Activated CD8-positive, alpha-beta T cell treated with anti-CD3 and anti-CD28 coated beads, Interleukin-2, amount 10 ng/mL, durations not matched to agents 7 days and 5 days (primary cell): ENCODE measurements around the gene DHRS9. TPM values are rescaled to one million over a fixed set of nuclear protein-coding genes. Genes with fewer than 3 reads are reported as not detected.

Experiments
- ATAC-seq: fragments of 150-1000 bp; cut with Tn5 transposase; one replicate; pipeline ENCODE4 v1.10.0; 2021; ENCODE audit warnings: moderate library complexity
- CTCF ChIA-PET: fragments of 350-600 bp; sonication (Branson Sonifier 250); formaldehyde crosslinking; loops from one replicate; lab custom pipeline; 2021; ENCODE audit warnings: antibody characterized with exemption; lab: Charles Lee
- POLR2A ChIA-PET: fragments of 350-600 bp; sonication (Branson Sonifier 250); formaldehyde crosslinking; loops from one replicate; lab custom pipeline; 2021; ENCODE audit warnings: antibody characterized with exemption; lab: Charles Lee
- DNase-seq: peaks from one replicate; pipeline ENCODE4 v3.0.0-alpha.2; 2020
- H3K27ac Mint-ChIP-seq: one replicate; pipeline ENCODE4 v1.8.0; 2021; ENCODE audit warnings: mild to moderate bottlenecking, mixed read lengths
- H3K27me3 Mint-ChIP-seq: one replicate; pipeline ENCODE4 v1.8.0; 2021; ENCODE audit warnings: low read depth, mixed read lengths
- H3K36me3 Mint-ChIP-seq: one replicate; pipeline ENCODE4 v1.8.0; 2021; ENCODE audit warnings: low read depth, mixed read lengths
- H3K4me1 Mint-ChIP-seq: one replicate; pipeline ENCODE4 v1.8.0; 2021; ENCODE audit warnings: low read depth, mixed read lengths
- H3K4me3 Mint-ChIP-seq: one replicate; pipeline ENCODE4 v1.8.0; 2021; ENCODE audit warnings: mild to moderate bottlenecking, mixed read lengths
- H3K9me3 Mint-ChIP-seq: one replicate; pipeline ENCODE4 v1.8.0; 2022; ENCODE audit warnings: mixed read lengths; ENCODE audit not compliant: insufficient read depth
- total RNA-seq, 2 experiments: library from RNA; stranded (reverse); gene quantifications; one replicate each; pipeline ENCODE4 v1.2.3, GENCODE V29; 2021

The DHRS9 gene
- not detected for total RNA-seq

DNA sequence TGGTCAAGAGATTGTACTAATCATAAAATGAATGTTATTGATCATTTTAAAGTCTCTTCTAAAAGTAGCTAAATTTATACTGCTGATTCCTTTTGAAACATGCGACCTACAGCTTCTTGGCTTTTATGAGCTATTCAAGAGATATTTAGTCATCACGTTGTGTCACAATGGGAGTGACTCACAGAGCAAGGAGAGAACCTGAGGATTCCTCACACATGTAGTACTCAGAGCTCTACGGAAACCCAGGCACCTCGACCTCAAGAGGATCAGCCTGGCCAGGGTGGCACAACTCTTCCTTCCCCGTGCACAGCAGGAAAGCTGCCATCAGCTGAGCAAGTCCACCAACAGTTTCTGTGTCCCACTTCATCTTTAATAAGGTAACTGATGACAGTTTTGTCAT is at the start of gene DHRS9:
DHRS9 (plus strand) TSS at position 223 of the 400 bp plus-strand sequence. CDS start 12,019 bp downstream, outside the sequence.
- CTCF ChIA-PET: interaction anchor here (1.0 kb wide), 2 partner anchors 40 to 41 kb away, joined by 3 to 6 read pairs; no protein-coding TSS in a partner anchor
- ATAC-seq (no peak), DNase-seq (no peak)
- Mint-ChIP-seq H3K9me3 (no peaks in the 10 kb centered on the region), H3K27me3 (peaks cover 1% of the 10 kb centered on the region), H3K36me3 (no peaks in the 10 kb centered on the region), H3K27ac (no peak within 1 kb of the TSS), H3K4me3 (no peak within 1 kb of the TSS), H3K4me1 (peaks cover 8% of the 10 kb centered on the region)
- POLR2A ChIA-PET: no interaction called here

DNA sequence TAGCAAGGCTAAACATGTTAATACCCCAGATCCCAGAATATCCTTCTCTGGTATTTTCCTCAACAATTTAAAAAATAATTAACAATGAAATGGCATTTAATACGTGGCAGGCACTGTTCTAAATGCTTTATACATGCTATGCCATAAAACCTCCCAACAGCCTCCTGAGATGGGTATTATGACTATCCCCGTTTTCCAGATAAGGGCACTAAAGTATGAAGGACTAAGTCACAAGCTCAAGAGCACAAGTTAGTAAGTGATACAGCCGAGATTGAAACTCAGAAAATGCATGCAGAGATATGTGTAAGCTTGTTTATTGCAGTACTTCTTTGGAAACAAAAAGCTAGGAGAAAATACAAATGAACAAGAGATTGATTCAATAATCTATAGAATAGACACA is 46.2 kb upstream of the DHRS9 start:
- DNase-seq (no peak), ATAC-seq (no peak)
- H3K27ac Mint-ChIP-seq: no peak overlapping the region
- peaks cover 4% of the 10 kb centered on the region for H3K27me3 Mint-ChIP-seq
- no peaks in the 10 kb centered on the region for H3K9me3 Mint-ChIP-seq
- peaks cover 10% of the 10 kb centered on the region for H3K4me1 Mint-ChIP-seq
- ChIA-PET CTCF (interaction anchor here (1.0 kb wide), 1 partner anchor 62 kb away, joined by 3 read pairs; no protein-coding TSS in a partner anchor), POLR2A (no interaction called here)
- H3K36me3 Mint-ChIP-seq: no peaks in the 10 kb centered on the region
- no peak overlapping the region for H3K4me3 Mint-ChIP-seq

DNA sequence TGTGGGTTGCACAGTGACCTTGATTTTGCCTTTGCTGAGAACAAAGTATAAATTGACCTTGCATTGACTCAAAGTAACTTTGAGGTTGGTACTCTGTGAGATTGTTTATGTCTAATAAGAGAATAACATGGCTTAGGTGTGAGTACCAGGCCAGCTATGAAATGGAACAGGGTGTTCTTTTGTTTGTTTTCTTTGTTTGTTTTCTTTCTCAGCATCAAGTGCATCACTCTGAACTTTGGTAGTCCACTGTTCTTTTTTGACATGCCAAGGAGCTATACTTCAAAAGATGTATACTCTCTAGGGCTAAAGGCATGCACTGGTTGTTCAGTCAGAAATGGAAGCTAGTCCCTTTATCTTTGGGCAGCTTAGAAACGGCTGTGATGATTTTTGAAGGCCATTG is 43.3 kb upstream of the DHRS9 start:
- no peaks in the 10 kb centered on the region for H3K36me3 Mint-ChIP-seq
- CTCF ChIA-PET: interaction anchor here (0.6 to 1.1 kb wide), 3 partner anchors 8 to 116 kb away, joined by 4 read pairs; no protein-coding TSS in a partner anchor
- no peak for DNase-seq

DNA sequence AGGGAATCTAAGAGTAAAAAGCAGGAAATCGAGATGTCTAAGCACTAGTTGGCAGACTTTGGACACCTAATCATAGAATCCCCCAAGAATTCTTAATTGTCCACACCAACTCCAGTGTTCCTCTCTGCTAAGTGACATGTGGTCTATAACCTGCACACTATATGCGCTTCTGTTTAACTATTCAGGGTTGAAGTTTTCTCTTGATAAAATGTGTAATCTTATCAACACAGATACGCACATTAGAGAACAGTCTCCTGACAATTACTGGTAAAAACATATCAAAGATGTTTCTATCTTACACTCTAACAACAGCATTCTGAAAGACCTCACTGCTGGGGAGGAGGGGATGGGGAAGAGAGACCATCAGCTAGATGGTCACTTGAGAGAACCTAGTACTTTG is 42.1 kb upstream of the DHRS9 start:
- ATAC-seq (no peak), DNase-seq (no peak)
- Mint-ChIP-seq H3K27ac (no peak overlapping the region), H3K36me3 (no peaks in the 10 kb centered on the region), H3K27me3 (no peaks in the 10 kb centered on the region), H3K9me3 (no peaks in the 10 kb centered on the region), H3K4me1 (peaks cover 10% of the 10 kb centered on the region), H3K4me3 (no peak overlapping the region)
- CTCF ChIA-PET: no interaction called here
- POLR2A ChIA-PET: no interaction called here

More for the DNA sequence above, 43.3 kb upstream of the DHRS9 start:
- POLR2A ChIA-PET: interaction anchor here (0.6 kb wide), 1 partner anchor 598 kb away, joined by 3 read pairs; no protein-coding TSS in a partner anchor
- ATAC-seq: no peak
- H3K4me1 Mint-ChIP-seq: peaks cover 10% of the 10 kb centered on the region
- no peaks in the 10 kb centered on the region for H3K9me3 Mint-ChIP-seq
- no peak overlapping the region for H3K4me3 Mint-ChIP-seq
- no peak overlapping the region for H3K27ac Mint-ChIP-seq
- no peaks in the 10 kb centered on the region for H3K27me3 Mint-ChIP-seq

DNA sequence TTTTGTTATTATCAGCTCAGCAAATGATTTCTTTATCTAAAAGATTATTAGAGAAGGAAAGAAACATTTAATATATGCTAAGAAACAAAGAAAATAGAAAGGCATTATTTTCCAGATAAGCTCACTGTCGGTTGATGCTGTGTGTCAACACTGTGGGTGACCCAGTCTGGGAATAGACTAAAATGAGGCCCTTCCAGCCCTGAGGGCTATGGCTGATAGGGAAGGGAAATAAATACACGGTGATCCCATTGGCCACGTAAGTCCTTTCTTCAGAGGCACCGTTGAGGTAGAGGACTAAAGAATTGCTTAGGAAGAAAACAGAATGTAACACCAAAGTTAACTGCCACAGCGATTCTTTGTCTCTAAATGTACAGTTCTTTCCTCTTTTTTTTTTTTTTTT is 40.0 kb upstream of the DHRS9 start:
- Mint-ChIP-seq H3K4me1 (peaks cover 13% of the 10 kb centered on the region), H3K4me3 (no peak overlapping the region), H3K9me3 (no peaks in the 10 kb centered on the region), H3K36me3 (no peaks in the 10 kb centered on the region), H3K27ac (no peak overlapping the region), H3K27me3 (no peaks in the 10 kb centered on the region)
- ATAC-seq (no peak), DNase-seq (no peak)
- CTCF ChIA-PET: no interaction called here
- POLR2A ChIA-PET: no interaction called here

DNA sequence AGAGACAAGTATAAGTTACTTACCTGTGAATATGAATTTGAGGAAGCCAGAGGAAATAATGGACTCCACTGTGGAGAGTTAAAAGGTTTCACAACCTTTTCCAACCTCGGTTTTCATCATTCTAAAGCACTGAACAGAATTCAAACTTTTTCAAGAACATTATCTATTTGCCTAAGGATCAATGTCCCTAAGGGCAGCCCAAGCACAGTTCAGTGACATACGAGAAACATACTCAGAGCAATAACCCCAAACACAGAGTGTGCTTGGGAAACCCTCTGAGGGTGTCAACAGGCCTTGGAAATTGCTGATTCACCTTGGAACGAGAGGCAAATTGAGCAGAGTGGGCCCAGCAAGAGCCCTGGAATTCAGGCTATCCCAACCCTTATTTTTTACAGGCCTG is 38.2 kb upstream of the DHRS9 start, which contains the start of gene ABCB11:
ABCB11 (minus strand) TSS at position 123 of the 400 bp plus-strand sequence. CDS start 13,199 bp downstream, outside the sequence.
- no peaks in the 10 kb centered on the region for H3K36me3 Mint-ChIP-seq
- H3K27ac Mint-ChIP-seq: no peak within 1 kb of the TSS
- ATAC-seq: no peak
- no peak within 1 kb of the TSS for H3K4me3 Mint-ChIP-seq
- no peak for DNase-seq
- H3K4me1 Mint-ChIP-seq: peaks cover 9% of the 10 kb centered on the region
- CTCF ChIA-PET: no interaction called here
- H3K27me3 Mint-ChIP-seq: no peaks in the 10 kb centered on the region
- H3K9me3 Mint-ChIP-seq: no peaks in the 10 kb centered on the region
- POLR2A ChIA-PET: no interaction called here

DNA sequence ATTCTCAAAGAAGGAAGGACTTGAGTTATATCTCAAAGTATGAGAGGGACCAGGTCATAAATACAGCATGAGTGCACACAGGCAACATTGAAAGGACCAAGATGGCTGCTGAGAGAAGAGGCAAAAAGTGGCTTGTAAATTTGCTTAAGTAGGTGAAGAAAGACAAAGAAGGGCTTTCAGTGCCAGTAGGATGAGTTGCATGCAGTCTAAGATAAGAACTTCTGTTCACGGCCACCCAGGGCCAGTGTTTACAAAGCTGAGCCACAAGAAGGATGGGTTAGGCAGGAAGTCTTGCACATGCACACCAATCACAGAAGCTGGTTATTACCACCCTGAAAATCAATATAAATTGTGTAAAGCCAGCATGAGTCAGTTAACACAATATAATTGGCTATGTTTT is 35.1 kb upstream of the DHRS9 start:
- H3K4me1 Mint-ChIP-seq: peaks cover 12% of the 10 kb centered on the region
- no peaks in the 10 kb centered on the region for H3K9me3 Mint-ChIP-seq
- no peaks in the 10 kb centered on the region for H3K36me3 Mint-ChIP-seq
- CTCF ChIA-PET: interaction anchor here (0.7 to 1.8 kb wide), 6 partner anchors 8 to 98 kb away, joined by 3 to 6 read pairs (median 4); no protein-coding TSS in a partner anchor
- DNase-seq (peak; percentile 23), ATAC-seq (no peak)
- POLR2A ChIA-PET: no interaction called here
- peaks cover 2% of the 10 kb centered on the region for H3K27me3 Mint-ChIP-seq
- H3K4me3 Mint-ChIP-seq: no peak overlapping the region
- H3K27ac Mint-ChIP-seq: no peak overlapping the region

DNA sequence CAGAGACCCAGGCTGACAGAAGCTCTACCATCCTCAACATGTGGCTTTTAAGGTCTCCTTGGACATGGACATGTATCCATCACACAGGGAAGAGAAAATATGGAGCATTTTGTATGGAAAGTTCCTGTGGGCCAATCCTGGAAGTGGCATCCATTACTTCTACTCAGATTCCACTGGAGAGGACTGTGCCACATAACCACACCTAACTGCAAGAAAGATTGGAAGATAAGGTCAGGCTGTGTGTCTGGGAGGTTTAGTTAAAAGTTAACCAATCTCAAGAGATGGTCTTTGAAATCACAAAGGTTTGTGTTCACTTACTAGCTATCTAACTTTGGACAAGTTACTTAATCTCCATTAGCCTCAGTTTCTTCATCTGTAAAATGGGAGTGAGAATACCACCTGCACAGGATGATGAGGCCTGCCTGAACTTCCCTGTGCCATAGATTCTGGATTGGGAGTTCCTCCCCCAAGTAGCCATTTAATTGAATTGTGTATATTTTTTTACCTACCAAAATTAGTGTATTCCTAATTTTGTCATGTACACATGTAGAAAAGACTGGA is 34.3 kb upstream of the DHRS9 start:
- Mint-ChIP-seq H3K4me1 (peaks cover 12% of the 10 kb centered on the region), H3K9me3 (peaks cover 4% of the 10 kb centered on the region), H3K27ac (no peak overlapping the region), H3K36me3 (no peaks in the 10 kb centered on the region), H3K27me3 (peaks cover 2% of the 10 kb centered on the region), H3K4me3 (no peak overlapping the region)
- CTCF ChIA-PET: interaction anchor here (0.9 to 1.8 kb wide), 5 partner anchors 9 to 97 kb away, joined by 3 to 6 read pairs (median 4); no protein-coding TSS in a partner anchor
- ATAC-seq: no peak
- no peak for DNase-seq
- POLR2A ChIA-PET: no interaction called here

DNA sequence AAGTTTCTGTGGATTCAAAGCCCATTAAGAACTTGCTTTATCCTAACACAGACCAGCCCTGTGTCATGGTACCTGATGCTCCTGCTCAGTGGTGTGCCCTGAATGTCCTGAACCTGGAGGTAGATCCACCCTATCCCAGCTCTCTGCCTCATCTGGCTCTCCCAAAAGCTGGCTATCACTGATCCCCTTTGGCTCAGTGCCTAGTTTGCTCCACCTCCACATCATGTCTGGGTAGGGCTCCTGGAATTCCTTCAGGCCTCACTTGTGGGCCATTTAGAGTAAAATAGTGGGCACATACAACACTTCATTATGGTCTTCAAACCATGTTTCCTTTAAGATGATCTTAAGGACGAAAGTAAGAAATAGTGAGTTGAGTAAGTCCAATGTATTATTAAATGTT is 33.5 kb upstream of the DHRS9 start:
- ChIA-PET POLR2A (no interaction called here), CTCF (no interaction called here)
- DNase-seq: no peak
- Mint-ChIP-seq H3K4me1 (peaks cover 12% of the 10 kb centered on the region), H3K4me3 (no peak overlapping the region), H3K9me3 (peaks cover 4% of the 10 kb centered on the region), H3K27ac (no peak overlapping the region), H3K36me3 (no peaks in the 10 kb centered on the region), H3K27me3 (peaks cover 2% of the 10 kb centered on the region)
- ATAC-seq: no peak

DNA sequence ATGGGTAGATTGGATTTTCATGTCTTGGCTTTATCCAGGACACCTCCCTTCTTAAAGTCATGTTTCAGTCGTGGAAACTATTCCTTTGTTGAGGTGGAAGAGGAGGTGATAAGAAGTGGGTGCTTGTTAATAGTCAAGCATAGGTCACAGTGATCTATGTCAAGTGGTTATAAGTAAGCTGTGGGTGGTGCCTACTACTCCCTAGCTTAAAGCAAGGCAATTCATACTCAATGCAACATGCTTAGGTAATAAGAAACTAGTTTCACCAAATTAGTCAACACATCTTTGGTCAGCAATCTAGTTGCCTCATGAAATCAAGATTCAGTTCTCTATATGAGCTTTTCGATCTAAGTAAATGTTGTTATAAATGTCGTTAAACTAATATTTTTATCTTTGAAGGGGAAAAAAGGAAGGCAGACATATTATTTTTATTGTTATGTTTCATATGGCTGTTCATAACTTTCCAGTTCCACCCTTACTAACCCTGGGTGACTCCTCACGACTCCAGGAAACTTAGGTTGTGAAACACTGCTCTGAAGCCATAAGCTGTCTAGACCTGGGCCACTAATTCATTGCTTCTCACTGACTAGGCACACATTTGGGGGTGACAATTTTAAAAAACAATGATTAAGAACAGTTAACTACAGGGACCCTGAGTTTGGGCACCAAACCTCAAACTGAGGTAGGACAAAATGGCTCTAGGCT is 32.5 kb upstream of the DHRS9 start:
- Mint-ChIP-seq H3K9me3 (peaks cover 8% of the 10 kb centered on the region), H3K4me3 (no peak overlapping the region), H3K27ac (no peak overlapping the region), H3K36me3 (no peaks in the 10 kb centered on the region), H3K27me3 (peaks cover 2% of the 10 kb centered on the region), H3K4me1 (peaks cover 16% of the 10 kb centered on the region)
- DNase-seq: no peak
- ChIA-PET POLR2A (no interaction called here), CTCF (no interaction called here)
- no peak for ATAC-seq

DNA sequence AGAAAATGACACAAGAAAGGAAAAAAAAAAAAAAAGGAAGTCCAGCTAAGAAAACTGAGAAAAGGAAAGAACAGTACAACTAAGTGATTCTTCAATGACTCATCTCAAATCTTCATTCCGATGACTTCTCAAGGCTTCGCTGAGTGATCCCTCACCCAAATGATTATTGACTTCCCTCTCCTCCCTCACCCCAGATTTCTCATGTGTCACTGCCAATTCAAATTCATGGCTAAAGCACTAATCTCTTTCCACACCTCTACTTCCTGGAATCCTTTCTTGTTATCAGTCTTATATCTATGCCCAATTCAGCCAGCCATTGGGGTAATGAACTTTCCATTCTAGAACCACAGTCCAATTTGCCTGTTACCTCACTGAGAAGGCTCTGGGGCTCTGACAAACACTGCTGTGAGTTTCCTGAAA is 31.0 kb upstream of the DHRS9 start:
- Mint-ChIP-seq H3K9me3 (peaks cover 14% of the 10 kb centered on the region), H3K27ac (no peak overlapping the region), H3K4me3 (no peak overlapping the region), H3K36me3 (peaks cover 6% of the 10 kb centered on the region), H3K4me1 (peaks cover 16% of the 10 kb centered on the region), H3K27me3 (peaks cover 2% of the 10 kb centered on the region)
- CTCF ChIA-PET: no interaction called here
- POLR2A ChIA-PET: no interaction called here
- ATAC-seq (no peak), DNase-seq (no peak)

DNA sequence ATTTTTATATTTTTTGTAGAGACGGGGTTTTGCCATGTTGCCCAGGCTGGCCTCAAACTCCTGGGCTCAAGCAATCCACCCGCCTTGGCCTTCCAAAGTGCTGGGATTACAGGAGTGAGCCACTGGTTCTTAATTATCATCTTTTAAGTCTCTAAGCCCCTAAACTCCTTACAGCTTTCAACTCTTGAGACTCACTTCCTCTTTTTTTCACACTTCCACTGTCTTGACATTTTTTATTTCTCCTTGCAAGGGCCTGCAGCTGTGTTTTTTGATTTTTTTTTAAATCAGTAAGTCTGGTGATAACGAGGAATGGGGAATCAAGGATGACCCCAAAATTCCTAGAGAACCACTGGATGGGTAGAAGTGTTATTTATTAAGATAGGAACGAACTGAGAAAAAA is 29.7 kb upstream of the DHRS9 start:
- Mint-ChIP-seq H3K9me3 (peaks cover 14% of the 10 kb centered on the region), H3K4me1 (peaks cover 10% of the 10 kb centered on the region), H3K36me3 (peaks cover 6% of the 10 kb centered on the region), H3K4me3 (no peak overlapping the region), H3K27me3 (peaks cover 2% of the 10 kb centered on the region), H3K27ac (no peak overlapping the region)
- ATAC-seq: no peak
- POLR2A ChIA-PET: no interaction called here
- DNase-seq: no peak
- CTCF ChIA-PET: interaction anchor here (1.9 kb wide), 1 partner anchor 70 kb away, joined by 4 read pairs; no protein-coding TSS in a partner anchor
